ELR (cell line): ENCODE results near the gene NR2F1-AS1.
A peak's percentile ranks its signal among the peaks of the same experiment; 100 is the strongest.
"Not testable (repeated sequence)": the region's sequence is repeated elsewhere in the genome, so short reads cannot be mapped to it uniquely, and the experiment has no call there.

Source experiments
- DNase-seq: peaks from one replicate; pipeline ENCODE4 v3.0.0-alpha.2; 2015; ENCODE audit warnings: low read depth

NR2F1-AS1 gene

GRCh38 chr5:93517828-93518227, 63.2 kb downstream of the NR2F1-AS1 start:
- DNase-seq = no peak

GRCh38 chr5:93513298-93513697, 67.7 kb downstream of the NR2F1-AS1 start:
- DNase-seq = no peak

GRCh38 chr5:93512799-93513198, 68.2 kb downstream of the NR2F1-AS1 start:
- peak; percentile 98 for DNase-seq

GRCh38 chr5:93511445-93511844, 69.6 kb downstream of the NR2F1-AS1 start:
- DNase-seq = no peak

- DNase-seq = no peak
Measured at GRCh38 chr5:93510626-93511380, 70.2 kb downstream of the NR2F1-AS1 start.

- not testable (repeated sequence) for DNase-seq
Measured at GRCh38 chr5:93505553-93505952, 75.5 kb downstream of the NR2F1-AS1 start.

- DNase-seq = peak; percentile 98
Measured at GRCh38 chr5:93503598-93504067, 77.4 kb downstream of the NR2F1-AS1 start.

GRCh38 chr5:93497096-93497495, 83.9 kb downstream of the NR2F1-AS1 start:
- no peak for DNase-seq

GRCh38 chr5:93479982-93480509, 101.0 kb downstream of the NR2F1-AS1 start:
- DNase-seq = no peak

GRCh38 chr5:93477816-93478215, 103.2 kb downstream of the NR2F1-AS1 start:
- no peak for DNase-seq

GRCh38 chr5:93476251-93476742, 104.7 kb downstream of the NR2F1-AS1 start:
- DNase-seq = peak; percentile 28

GRCh38 chr5:93462916-93463315, 118.1 kb downstream of the NR2F1-AS1 start:
- DNase-seq = no peak

GRCh38 chr5:93461756-93462155, 119.3 kb downstream of the NR2F1-AS1 start:
- peak; percentile 82 for DNase-seq

GRCh38 chr5:93460286-93460685, 120.7 kb downstream of the NR2F1-AS1 start:
- no peak for DNase-seq

GRCh38 chr5:93456796-93457195, 124.2 kb downstream of the NR2F1-AS1 start:
- DNase-seq = not testable (repeated sequence)

GRCh38 chr5:93454896-93455295, 126.1 kb downstream of the NR2F1-AS1 start:
- no peak for DNase-seq

GRCh38 chr5:93452255-93452654, 128.8 kb downstream of the NR2F1-AS1 start:
- no peak for DNase-seq

GRCh38 chr5:93438124-93438523, 142.9 kb downstream of the NR2F1-AS1 start:
- DNase-seq = no peak

- no peak for DNase-seq
Measured at GRCh38 chr5:93436083-93436482, 144.9 kb downstream of the NR2F1-AS1 start.

- peak; percentile 86 for DNase-seq
Measured at GRCh38 chr5:93433422-93433821, 147.6 kb downstream of the NR2F1-AS1 start.

GRCh38 chr5:93431250-93431649, 149.8 kb downstream of the NR2F1-AS1 start:
- no peak for DNase-seq

GRCh38 chr5:93430673-93431199, 150.3 kb downstream of the NR2F1-AS1 start:
- no peak for DNase-seq

GRCh38 chr5:93430118-93430517, 150.9 kb downstream of the NR2F1-AS1 start:
- no peak for DNase-seq
